ENCODE data around the gene E4F1.
A peak's percentile ranks its signal among the peaks of the same experiment; 100 is the strongest.

E4F1 gene

GRCh38 chr16:2223221-2223941, at the start of gene E4F1:
TSS of gene E4F1 (plus strand) at chr16:2223591. CDS start at chr16:2223614, 23 bp downstream.
- H3K4me3 ChIP-seq (ENCODE audit: low read length), result peak within 1 kb of the TSS; percentile 78
- peak within 1 kb of the TSS; percentile 62 for H3K27ac ChIP-seq (ENCODE audit: low read length)
- no peaks in the 10 kb centered on the region for H3K4me1 ChIP-seq (ENCODE audit: insufficient read depth, low read length)
- H3K36me3 ChIP-seq (ENCODE audit: insufficient read depth, low read depth, low read length), result no peaks in the 10 kb centered on the region
- peak within 1 kb of the TSS; percentile 92 for H3K9ac ChIP-seq (ENCODE audit: low read depth, low read length)
- H3K27me3 ChIP-seq (ENCODE audit: insufficient read depth, low read length), result no peaks in the 10 kb centered on the region
- H3K9me3 ChIP-seq (ENCODE audit: insufficient read depth, low read depth, low read length), result no peaks in the 10 kb centered on the region

GRCh38 chr16:2173916-2174315, 49.5 kb upstream of the E4F1 start:
- Histone ChIP-seq H3K4me3 (ENCODE audit: low read length) (no peak overlapping the region), H3K36me3 (ENCODE audit: insufficient read depth, low read depth, low read length) (peaks cover 43% of the 10 kb centered on the region), H3K9ac (ENCODE audit: low read depth, low read length) (no peak overlapping the region), H3K4me1 (ENCODE audit: insufficient read depth, low read length) (no peaks in the 10 kb centered on the region), H3K27ac (ENCODE audit: low read length) (no peak overlapping the region), H3K27me3 (ENCODE audit: insufficient read depth, low read length) (no peaks in the 10 kb centered on the region), H3K9me3 (ENCODE audit: insufficient read depth, low read depth, low read length) (no peaks in the 10 kb centered on the region)

- no peak overlapping the region for H3K9ac ChIP-seq (ENCODE audit: low read depth, low read length)
- H3K9me3 ChIP-seq (ENCODE audit: insufficient read depth, low read depth, low read length), result no peaks in the 10 kb centered on the region
- no peak overlapping the region for H3K27ac ChIP-seq (ENCODE audit: low read length)
- H3K27me3 ChIP-seq (ENCODE audit: insufficient read depth, low read length), result no peaks in the 10 kb centered on the region
- H3K36me3 ChIP-seq (ENCODE audit: insufficient read depth, low read depth, low read length), result peaks cover 43% of the 10 kb centered on the region
- H3K4me1 ChIP-seq (ENCODE audit: insufficient read depth, low read length), result no peaks in the 10 kb centered on the region
- no peak overlapping the region for H3K4me3 ChIP-seq (ENCODE audit: low read length)
Measured at GRCh38 chr16:2174396-2175131, 48.8 kb upstream of the E4F1 start.

- Histone ChIP-seq H3K27me3 (ENCODE audit: insufficient read depth, low read length) (no peaks in the 10 kb centered on the region), H3K36me3 (ENCODE audit: insufficient read depth, low read depth, low read length) (peaks cover 43% of the 10 kb centered on the region), H3K4me3 (ENCODE audit: low read length) (no peak overlapping the region), H3K9ac (ENCODE audit: low read depth, low read length) (no peak overlapping the region), H3K9me3 (ENCODE audit: insufficient read depth, low read depth, low read length) (no peaks in the 10 kb centered on the region), H3K4me1 (ENCODE audit: insufficient read depth, low read length) (no peaks in the 10 kb centered on the region), H3K27ac (ENCODE audit: low read length) (no peak overlapping the region)
Measured at GRCh38 chr16:2175454-2175853, 47.9 kb upstream of the E4F1 start.

GRCh38 chr16:2176047-2176446, 47.3 kb upstream of the E4F1 start:
- no peaks in the 10 kb centered on the region for H3K4me1 ChIP-seq (ENCODE audit: insufficient read depth, low read length)
- no peaks in the 10 kb centered on the region for H3K27me3 ChIP-seq (ENCODE audit: insufficient read depth, low read length)
- H3K27ac ChIP-seq (ENCODE audit: low read length), result no peak overlapping the region
- H3K9me3 ChIP-seq (ENCODE audit: insufficient read depth, low read depth, low read length), result no peaks in the 10 kb centered on the region
- H3K36me3 ChIP-seq (ENCODE audit: insufficient read depth, low read depth, low read length), result peaks cover 43% of the 10 kb centered on the region
- no peak overlapping the region for H3K4me3 ChIP-seq (ENCODE audit: low read length)
- H3K9ac ChIP-seq (ENCODE audit: low read depth, low read length), result no peak overlapping the region

- peaks cover 36% of the 10 kb centered on the region for H3K36me3 ChIP-seq (ENCODE audit: insufficient read depth, low read depth, low read length)
- no peaks in the 10 kb centered on the region for H3K4me1 ChIP-seq (ENCODE audit: insufficient read depth, low read length)
- H3K4me3 ChIP-seq (ENCODE audit: low read length), result no peak overlapping the region
- H3K27ac ChIP-seq (ENCODE audit: low read length), result no peak overlapping the region
- no peaks in the 10 kb centered on the region for H3K27me3 ChIP-seq (ENCODE audit: insufficient read depth, low read length)
- no peaks in the 10 kb centered on the region for H3K9me3 ChIP-seq (ENCODE audit: insufficient read depth, low read depth, low read length)
- H3K9ac ChIP-seq (ENCODE audit: low read depth, low read length), result no peak overlapping the region
Measured at GRCh38 chr16:2177101-2177500, 46.3 kb upstream of the E4F1 start.

GRCh38 chr16:2177561-2177960, 45.8 kb upstream of the E4F1 start:
- Histone ChIP-seq H3K9me3 (ENCODE audit: insufficient read depth, low read depth, low read length) (no peaks in the 10 kb centered on the region), H3K9ac (ENCODE audit: low read depth, low read length) (no peak overlapping the region), H3K27ac (ENCODE audit: low read length) (no peak overlapping the region), H3K36me3 (ENCODE audit: insufficient read depth, low read depth, low read length) (peaks cover 34% of the 10 kb centered on the region), H3K4me1 (ENCODE audit: insufficient read depth, low read length) (no peaks in the 10 kb centered on the region), H3K4me3 (ENCODE audit: low read length) (no peak overlapping the region), H3K27me3 (ENCODE audit: insufficient read depth, low read length) (no peaks in the 10 kb centered on the region)

- Histone ChIP-seq H3K9me3 (ENCODE audit: insufficient read depth, low read depth, low read length) (no peaks in the 10 kb centered on the region), H3K36me3 (ENCODE audit: insufficient read depth, low read depth, low read length) (peaks cover 27% of the 10 kb centered on the region), H3K27me3 (ENCODE audit: insufficient read depth, low read length) (no peaks in the 10 kb centered on the region), H3K9ac (ENCODE audit: low read depth, low read length) (no peak overlapping the region), H3K4me1 (ENCODE audit: insufficient read depth, low read length) (no peaks in the 10 kb centered on the region), H3K4me3 (ENCODE audit: low read length) (no peak overlapping the region), H3K27ac (ENCODE audit: low read length) (no peak overlapping the region)
Measured at GRCh38 chr16:2178321-2179106, 44.9 kb upstream of the E4F1 start.

- Histone ChIP-seq H3K4me3 (ENCODE audit: low read length) (no peak overlapping the region), H3K36me3 (ENCODE audit: insufficient read depth, low read depth, low read length) (peaks cover 23% of the 10 kb centered on the region), H3K27ac (ENCODE audit: low read length) (no peak overlapping the region), H3K4me1 (ENCODE audit: insufficient read depth, low read length) (no peaks in the 10 kb centered on the region), H3K9ac (ENCODE audit: low read depth, low read length) (no peak overlapping the region), H3K27me3 (ENCODE audit: insufficient read depth, low read length) (no peaks in the 10 kb centered on the region), H3K9me3 (ENCODE audit: insufficient read depth, low read depth, low read length) (no peaks in the 10 kb centered on the region)
Measured at GRCh38 chr16:2179107-2179501, 44.3 kb upstream of the E4F1 start.

- Histone ChIP-seq H3K27ac (ENCODE audit: low read length) (no peak overlapping the region), H3K4me1 (ENCODE audit: insufficient read depth, low read length) (no peaks in the 10 kb centered on the region), H3K36me3 (ENCODE audit: insufficient read depth, low read depth, low read length) (peaks cover 18% of the 10 kb centered on the region), H3K9ac (ENCODE audit: low read depth, low read length) (no peak overlapping the region), H3K4me3 (ENCODE audit: low read length) (no peak overlapping the region), H3K27me3 (ENCODE audit: insufficient read depth, low read length) (no peaks in the 10 kb centered on the region), H3K9me3 (ENCODE audit: insufficient read depth, low read depth, low read length) (no peaks in the 10 kb centered on the region)
Measured at GRCh38 chr16:2179576-2179975, 43.8 kb upstream of the E4F1 start.

- Histone ChIP-seq H3K4me1 (ENCODE audit: insufficient read depth, low read length) (no peaks in the 10 kb centered on the region), H3K27ac (ENCODE audit: low read length) (no peak overlapping the region), H3K9me3 (ENCODE audit: insufficient read depth, low read depth, low read length) (no peaks in the 10 kb centered on the region), H3K36me3 (ENCODE audit: insufficient read depth, low read depth, low read length) (peaks cover 9% of the 10 kb centered on the region), H3K27me3 (ENCODE audit: insufficient read depth, low read length) (no peaks in the 10 kb centered on the region), H3K9ac (ENCODE audit: low read depth, low read length) (no peak overlapping the region), H3K4me3 (ENCODE audit: low read length) (no peak overlapping the region)
Measured at GRCh38 chr16:2180461-2180860, 42.9 kb upstream of the E4F1 start.

All from iPS-20b (cell line).